Measurements from ENCODE around the gene POLA2. TPM values are rescaled to one million over a fixed set of nuclear protein-coding genes. Genes with fewer than 3 reads are reported as not detected.
A peak's percentile ranks its signal among the peaks of the same experiment; 100 is the strongest.

Gene POLA2
- total RNA-seq, 4 donors from 2014 or later, result 7.7 to 18.5 (median 13.2) TPM

DNA sequence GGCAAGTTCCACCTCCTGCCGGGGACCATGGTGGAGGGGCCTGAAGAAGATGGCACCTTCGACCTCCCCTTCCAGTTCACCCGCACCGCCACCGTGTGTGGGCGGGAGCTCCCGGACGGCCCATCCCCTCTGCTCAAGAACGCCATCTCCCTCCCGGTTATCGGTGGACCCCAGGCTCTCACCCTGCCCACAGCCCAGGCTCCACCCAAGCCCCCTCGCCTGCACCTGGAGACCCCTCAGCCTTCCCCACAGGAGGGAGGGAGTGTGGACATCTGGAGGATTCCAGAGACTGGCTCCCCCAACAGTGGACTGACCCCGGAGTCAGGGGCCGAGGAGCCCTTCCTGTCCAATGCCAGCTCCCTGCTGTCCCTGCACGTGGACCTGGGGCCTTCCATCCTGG is 59.3 kb downstream of the POLA2 start:
- peaks cover 0 to 74% (median 25%) of the 10 kb centered on the region in 3 donors for H3K4me1 ChIP-seq

DNA sequence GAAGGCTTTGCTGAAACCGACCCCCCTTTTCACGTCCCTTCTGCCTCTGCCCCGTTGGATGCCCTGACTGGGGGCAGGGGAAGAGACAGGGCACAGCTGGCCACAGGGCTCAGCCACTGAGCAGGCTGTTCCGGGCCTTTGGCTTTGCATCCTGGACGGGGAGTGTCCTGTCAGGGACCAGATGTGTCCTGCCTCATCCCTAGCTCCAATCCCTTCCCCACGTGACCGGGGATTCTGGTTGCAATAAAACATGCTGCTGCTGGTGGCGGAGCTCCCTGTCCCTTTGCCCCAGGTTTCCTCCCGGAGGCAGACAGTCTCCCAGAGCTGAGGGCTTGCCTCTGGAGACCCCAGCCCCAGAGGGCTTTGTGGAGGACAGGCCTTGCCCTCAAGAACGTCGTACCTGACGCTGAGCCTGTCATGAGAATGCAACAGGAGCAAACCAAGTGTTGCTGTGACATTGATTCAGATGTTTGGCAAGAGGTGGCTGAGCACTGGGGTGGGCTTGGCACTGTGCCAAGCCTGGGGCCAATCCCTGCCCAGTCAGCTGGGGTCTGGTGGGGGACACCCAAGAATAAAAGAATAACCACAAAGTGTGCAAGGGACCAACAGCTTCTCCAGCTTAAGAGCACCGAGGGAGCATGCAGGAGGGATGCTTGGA is 60.2 kb downstream of the POLA2 start:
- Histone ChIP-seq H3K36me3 (peaks cover 0 to 39% of the 10 kb centered on the region in 2 donors), H3K9me3 (no peaks in the 10 kb centered on the region), H3K27me3 (no peaks in the 10 kb centered on the region), H3K4me3 (no peak overlapping the region), H3K4me1 (peaks cover 0 to 65% (median 25%) of the 10 kb centered on the region in 3 donors), H3K27ac (peak overlapping the region in 3 of 4 donors; percentile 48 to 99 (median 52))
- TF ChIP-seq EP300 (IDR thresholded peaks at IDR 0.05) (no peak), POLR2AphosphoS5 (IDR thresholded peaks at IDR 0.05) (peak; percentile 4)
- ATAC-seq, result peak; percentile 27
- 31 to 77% methylated on average over 2 to 3 of the region's 13 CpGs for WGBS, 2 donors (ENCODE audit: low coverage in 1 of 2)

More for the DNA sequence above, 59.3 kb downstream of the POLA2 start:
- TF ChIP-seq CTCF (IDR thresholded peaks at IDR 0.05) (no peak), POLR2AphosphoS5 (IDR thresholded peaks at IDR 0.05) (no peak), POLR2A (IDR thresholded peaks at IDR 0.05) (no peak), EP300 (IDR thresholded peaks at IDR 0.05) (no peak)
- H3K4me3 ChIP-seq, result no peak overlapping the region
- no peaks in the 10 kb centered on the region for H3K9me3 ChIP-seq
- peaks cover 0 to 39% of the 10 kb centered on the region in 2 donors for H3K36me3 ChIP-seq
- H3K27me3 ChIP-seq, result no peaks in the 10 kb centered on the region
- H3K27ac ChIP-seq, result peak overlapping the region in 3 of 4 donors; percentile 48 to 99 (median 52)
- no peak for ATAC-seq
- 58% methylated on average over 2 of the region's 15 CpGs; no CpG with 5 or more reads in 1 of the 2 donors for WGBS, 2 donors (ENCODE audit: low coverage in 1 of 2)

DNA sequence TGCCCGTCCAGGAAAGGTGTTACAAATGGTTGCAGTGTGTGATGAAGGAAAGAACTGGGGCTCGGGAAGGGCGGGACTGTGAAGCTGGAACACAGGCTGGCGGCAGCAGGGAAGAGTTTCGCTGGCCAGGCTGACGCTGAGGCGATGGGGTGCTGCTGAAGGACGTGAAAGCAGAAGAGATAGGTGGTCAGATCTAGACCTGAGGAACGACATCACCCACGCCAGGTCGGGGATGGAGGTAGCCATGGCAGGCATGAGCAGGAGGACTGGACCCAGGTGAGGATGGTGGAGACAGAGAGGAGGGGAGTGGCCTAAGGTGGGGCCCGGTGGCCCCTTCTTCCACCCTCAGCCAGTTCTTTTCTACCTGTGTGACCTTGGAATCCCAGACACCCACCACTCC is 62.1 kb downstream of the POLA2 start:
- peak overlapping the region in 3 of 4 donors; percentile 12 to 43 (median 35) for H3K27ac ChIP-seq
- H3K4me3 ChIP-seq, result no peak overlapping the region
- 44 to 82% methylated on average over 3 to 11 of the region's 12 CpGs for WGBS, 2 donors (ENCODE audit: low coverage in 1 of 2)
- H3K4me1 ChIP-seq, result peaks cover 0 to 48% (median 19%) of the 10 kb centered on the region in 3 donors
- H3K27me3 ChIP-seq, result no peaks in the 10 kb centered on the region
- TF ChIP-seq POLR2A (IDR thresholded peaks at IDR 0.05), result no peak
- no peak for TF ChIP-seq EP300 (IDR thresholded peaks at IDR 0.05)
- no peak for TF ChIP-seq POLR2AphosphoS5 (IDR thresholded peaks at IDR 0.05)
- TF ChIP-seq CTCF (IDR thresholded peaks at IDR 0.05), result no peak
- ATAC-seq, result peak; percentile 41
- no peaks in the 10 kb centered on the region for H3K9me3 ChIP-seq
- H3K36me3 ChIP-seq, result peaks cover 0 to 39% of the 10 kb centered on the region in 2 donors

DNA sequence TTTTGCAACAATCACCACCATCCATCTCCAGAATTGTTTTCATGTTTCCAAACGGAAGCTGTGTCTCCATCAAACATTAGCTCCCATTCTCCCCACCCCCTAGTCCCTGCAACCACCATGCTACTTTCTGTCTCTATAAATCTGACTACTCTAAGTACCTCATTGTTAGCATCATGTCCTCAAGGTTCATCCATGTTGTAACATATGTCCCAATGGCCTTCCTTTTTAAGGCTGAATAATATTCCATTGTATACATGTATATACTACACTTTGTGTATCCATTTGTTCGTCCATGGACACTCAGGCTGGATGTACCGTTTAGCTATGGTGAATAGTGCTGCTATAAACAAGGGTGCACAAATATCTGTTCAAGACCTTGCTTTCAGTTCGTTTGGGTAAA is 63.7 kb downstream of the POLA2 start:
- no peak for ATAC-seq
- Histone ChIP-seq H3K9me3 (no peaks in the 10 kb centered on the region), H3K27ac (no peak overlapping the region), H3K36me3 (peaks cover 0 to 28% of the 10 kb centered on the region in 2 donors), H3K27me3 (no peaks in the 10 kb centered on the region), H3K4me1 (peaks cover 0 to 43% (median 8%) of the 10 kb centered on the region in 3 donors), H3K4me3 (no peak overlapping the region)
- TF ChIP-seq CTCF (IDR thresholded peaks at IDR 0.05) (no peak), POLR2AphosphoS5 (IDR thresholded peaks at IDR 0.05) (no peak), POLR2A (IDR thresholded peaks at IDR 0.05) (no peak), EP300 (IDR thresholded peaks at IDR 0.05) (no peak)
- WGBS, 2 donors (ENCODE audit: low coverage in 1 of 2), result 73 to 78% methylated on average over 3 to 4 of the region's 4 CpGs

- peaks cover 0 to 12% of the 10 kb centered on the region in 2 donors for H3K36me3 ChIP-seq
- H3K4me1 ChIP-seq, result peaks cover 0 to 27% (median 4%) of the 10 kb centered on the region in 3 donors
- no peaks in the 10 kb centered on the region for H3K27me3 ChIP-seq
- no peaks in the 10 kb centered on the region for H3K9me3 ChIP-seq
- 78 to 86% methylated on average over 4 to 5 of the region's 8 CpGs for WGBS, 2 donors (ENCODE audit: low coverage in 1 of 2)
- no peak overlapping the region for H3K27ac ChIP-seq
- no peak for TF ChIP-seq POLR2A (IDR thresholded peaks at IDR 0.05)
- no peak for TF ChIP-seq POLR2AphosphoS5 (IDR thresholded peaks at IDR 0.05)
- no peak for TF ChIP-seq CTCF (IDR thresholded peaks at IDR 0.05)
- no peak for TF ChIP-seq EP300 (IDR thresholded peaks at IDR 0.05)
- no peak for ATAC-seq
- no peak overlapping the region for H3K4me3 ChIP-seq
Measured at GRCh38 chr11:65327021-65327420, 65.3 kb downstream of the POLA2 start.
